ENCODE measurements around the gene DMAC2.
"Not testable (repeated sequence)": the region's sequence is repeated elsewhere in the genome, so short reads cannot be mapped to it uniquely, and the experiment has no call there.

Gene DMAC2

DNA sequence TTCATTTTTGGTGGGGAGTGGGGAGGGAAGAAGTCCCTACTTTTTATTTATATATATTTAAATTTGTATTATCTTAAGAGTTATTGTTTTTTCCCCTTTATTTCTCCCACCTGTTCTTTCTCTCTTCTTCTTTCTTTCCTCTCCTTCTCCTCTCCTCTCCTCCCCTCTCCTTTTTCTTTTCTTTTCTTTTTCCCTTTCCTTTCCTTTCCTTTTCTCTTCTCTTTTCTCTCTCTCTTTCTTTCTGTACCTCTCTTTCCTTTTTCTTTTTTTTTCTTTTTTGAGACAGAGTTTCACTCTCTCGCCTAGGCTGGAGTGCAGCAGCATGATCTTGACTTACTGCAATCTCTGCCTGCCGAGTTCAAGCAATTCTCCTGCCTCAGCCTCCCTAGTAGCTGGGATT, 40.2 kb downstream of the DMAC2 start:
- H3K36me3 Mint-ChIP-seq: peaks cover 4% of the 10 kb centered on the region
- no peaks in the 10 kb centered on the region for H3K9me3 Mint-ChIP-seq
- peaks cover 51% of the 10 kb centered on the region for H3K4me1 Mint-ChIP-seq
- no peaks in the 10 kb centered on the region for H3K27me3 Mint-ChIP-seq
- H3K27ac Mint-ChIP-seq: no peak overlapping the region
- H3K4me3 Mint-ChIP-seq: peak overlapping the region; percentile 69

GRCh38 chr19:41399091-41399490, 40.6 kb downstream of the DMAC2 start:
- Mint-ChIP-seq H3K9me3 (no peaks in the 10 kb centered on the region), H3K4me1 (peaks cover 51% of the 10 kb centered on the region), H3K27ac (no peak overlapping the region), H3K4me3 (peak overlapping the region; percentile 99), H3K36me3 (peaks cover 4% of the 10 kb centered on the region), H3K27me3 (no peaks in the 10 kb centered on the region)

- H3K4me3 Mint-ChIP-seq: peak overlapping the region; percentile 99
- H3K27me3 Mint-ChIP-seq: no peaks in the 10 kb centered on the region
- peaks cover 4% of the 10 kb centered on the region for H3K36me3 Mint-ChIP-seq
- no peaks in the 10 kb centered on the region for H3K9me3 Mint-ChIP-seq
- peak overlapping the region; percentile 99 for H3K27ac Mint-ChIP-seq
- peaks cover 50% of the 10 kb centered on the region for H3K4me1 Mint-ChIP-seq
Measured at GRCh38 chr19:41398598-41398997, 41.1 kb downstream of the DMAC2 start.

GRCh38 chr19:41398050-41398418, 41.7 kb downstream of the DMAC2 start:
- H3K9me3 Mint-ChIP-seq: no peaks in the 10 kb centered on the region
- no peaks in the 10 kb centered on the region for H3K27me3 Mint-ChIP-seq
- peaks cover 48% of the 10 kb centered on the region for H3K4me1 Mint-ChIP-seq

DNA sequence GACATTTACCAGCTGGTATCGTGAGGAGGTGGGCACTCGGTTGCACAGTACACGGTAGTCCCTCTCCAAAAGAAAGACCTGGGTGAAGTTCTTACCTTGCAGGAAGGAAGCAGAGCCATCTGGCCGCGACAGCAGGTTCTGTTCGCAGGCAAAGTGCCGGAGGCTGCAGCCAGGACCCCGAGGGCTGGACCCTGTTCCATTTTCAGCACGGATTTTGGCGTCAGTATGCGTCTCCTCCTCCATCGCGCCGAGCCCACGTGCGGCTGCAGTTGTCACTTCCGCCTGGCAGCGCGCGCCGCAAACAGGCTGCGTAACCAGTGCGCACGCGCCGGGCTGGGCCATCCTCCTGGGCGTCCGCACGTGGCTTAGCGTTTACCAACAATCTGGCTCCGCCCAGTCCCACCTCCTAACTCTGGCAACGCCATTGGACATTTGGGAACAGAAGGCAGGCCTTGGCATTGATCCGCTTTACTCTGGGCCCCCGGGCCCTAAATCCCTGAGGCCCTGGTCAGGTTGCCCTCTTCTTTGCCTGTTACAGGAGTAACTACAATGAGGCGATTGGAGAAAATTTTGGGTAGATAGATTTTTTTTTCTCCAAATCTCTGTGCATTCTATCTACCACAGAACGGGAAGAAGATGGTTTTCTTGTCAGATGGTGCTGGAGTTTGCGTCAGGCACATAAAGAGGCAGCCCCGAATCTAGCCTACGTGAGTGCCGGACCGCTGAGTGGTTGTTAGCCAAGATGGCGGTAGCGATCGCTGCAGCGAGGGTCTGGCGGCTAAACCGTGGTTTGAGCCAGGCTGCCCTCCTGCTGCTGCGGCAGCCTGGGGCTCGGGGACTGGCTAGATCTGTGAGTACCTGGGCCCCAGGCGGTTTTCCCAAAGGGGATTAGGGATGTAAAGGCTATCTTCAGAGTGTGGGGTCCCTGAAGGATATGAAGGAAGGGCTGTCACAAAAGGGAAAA, 42.3 kb downstream of the DMAC2 start, which contains the start of the genes BCKDHA and EXOSC5:
Gene BCKDHA, plus strand, starts transcription at position 733 of the 964 bp plus-strand sequence. Its CDS starts 10 bp downstream, at position 743.
Gene EXOSC5, minus strand, starts transcription at position 274 of the 964 bp plus-strand sequence. Its CDS starts 31 bp downstream, at position 243.
- Mint-ChIP-seq H3K27me3 (no peaks in the 10 kb centered on the region), H3K36me3 (peaks cover 5% of the 10 kb centered on the region), H3K4me1 (peaks cover 48% of the 10 kb centered on the region), H3K4me3 (peak within 1 kb of the TSS; percentile 99), H3K27ac (peak within 1 kb of the TSS; percentile 99), H3K9me3 (no peaks in the 10 kb centered on the region)

More at GRCh38 chr19:41398050-41398418, 41.7 kb downstream of the DMAC2 start:
- peak overlapping the region; percentile 99 for H3K4me3 Mint-ChIP-seq
- peaks cover 4% of the 10 kb centered on the region for H3K36me3 Mint-ChIP-seq
- peak overlapping the region; percentile 99 for H3K27ac Mint-ChIP-seq

GRCh38 chr19:41395355-41395754, 44.4 kb downstream of the DMAC2 start:
- Mint-ChIP-seq H3K4me1 (peaks cover 36% of the 10 kb centered on the region), H3K4me3 (peak overlapping the region; percentile 99), H3K27ac (no peak overlapping the region), H3K27me3 (no peaks in the 10 kb centered on the region), H3K36me3 (peaks cover 4% of the 10 kb centered on the region), H3K9me3 (no peaks in the 10 kb centered on the region)

GRCh38 chr19:41392775-41393174, 46.9 kb downstream of the DMAC2 start:
- Mint-ChIP-seq H3K9me3 (no peaks in the 10 kb centered on the region), H3K27ac (no peak overlapping the region), H3K4me3 (no peak overlapping the region), H3K27me3 (no peaks in the 10 kb centered on the region), H3K36me3 (peaks cover 6% of the 10 kb centered on the region), H3K4me1 (peaks cover 17% of the 10 kb centered on the region)

- H3K9me3 Mint-ChIP-seq: no peaks in the 10 kb centered on the region
- H3K36me3 Mint-ChIP-seq: peaks cover 6% of the 10 kb centered on the region
Measured at GRCh38 chr19:41391618-41392017, 48.1 kb downstream of the DMAC2 start.

DNA sequence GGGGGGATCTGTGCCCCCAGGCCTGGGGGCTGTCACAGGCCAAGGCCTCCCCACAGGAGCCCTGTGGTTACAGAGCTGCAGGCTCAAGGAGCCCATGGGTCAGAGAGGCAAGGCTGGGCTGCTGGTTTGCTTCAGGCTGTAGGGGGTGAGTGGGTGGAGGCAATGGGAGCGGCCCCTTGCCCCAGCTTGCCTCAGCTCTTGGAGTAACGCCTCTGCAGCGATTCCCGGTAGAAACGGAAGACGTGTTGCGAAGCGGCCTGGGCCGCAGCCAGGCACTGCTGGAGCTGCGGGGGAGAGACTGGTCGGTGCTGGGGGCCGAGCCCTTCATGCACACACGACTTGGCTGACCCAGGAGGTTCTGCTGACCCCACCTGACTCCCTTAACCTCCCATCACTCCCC, 53.3 kb downstream of the DMAC2 start:
- no peaks in the 10 kb centered on the region for H3K4me1 Mint-ChIP-seq
- no peak overlapping the region for H3K27ac Mint-ChIP-seq
- H3K36me3 Mint-ChIP-seq: peaks cover 7% of the 10 kb centered on the region
- no peaks in the 10 kb centered on the region for H3K9me3 Mint-ChIP-seq
- no peaks in the 10 kb centered on the region for H3K27me3 Mint-ChIP-seq
- no peak overlapping the region for H3K4me3 Mint-ChIP-seq

More at GRCh38 chr19:41391618-41392017, 48.1 kb downstream of the DMAC2 start:
- no peak overlapping the region for H3K4me3 Mint-ChIP-seq
- H3K27ac Mint-ChIP-seq: no peak overlapping the region
- H3K27me3 Mint-ChIP-seq: no peaks in the 10 kb centered on the region
- H3K4me1 Mint-ChIP-seq: peaks cover 15% of the 10 kb centered on the region

DNA sequence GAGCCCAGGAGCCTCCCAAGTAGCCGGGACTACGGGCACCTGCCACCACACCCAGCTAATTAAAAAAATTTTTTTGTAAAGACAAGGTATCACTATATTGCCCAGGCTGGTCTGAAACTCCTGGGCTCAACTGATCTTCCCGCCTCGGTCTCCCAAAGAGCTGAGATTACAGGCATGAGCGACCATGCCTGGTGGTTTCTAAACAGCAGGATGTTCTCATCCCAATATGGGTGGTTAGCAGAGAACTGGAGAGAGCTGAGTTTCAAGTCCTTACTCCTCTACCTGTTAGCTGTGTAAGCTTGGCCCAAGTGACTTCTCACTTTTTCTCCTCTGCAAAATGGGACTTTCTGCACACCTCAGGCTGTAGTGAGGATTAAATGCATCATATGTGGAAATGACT, 55.4 kb downstream of the DMAC2 start:
- Mint-ChIP-seq H3K9me3 (no peaks in the 10 kb centered on the region), H3K27me3 (no peaks in the 10 kb centered on the region), H3K27ac (no peak overlapping the region), H3K36me3 (peaks cover 7% of the 10 kb centered on the region), H3K4me1 (no peaks in the 10 kb centered on the region), H3K4me3 (no peak overlapping the region)

- not testable (repeated sequence) for H3K36me3 Mint-ChIP-seq, H3K27ac Mint-ChIP-seq, H3K9me3 Mint-ChIP-seq, H3K4me3 Mint-ChIP-seq, H3K27me3 Mint-ChIP-seq
- H3K4me1 Mint-ChIP-seq: peaks cover 14% of the 10 kb centered on the region
Measured at GRCh38 chr19:41381536-41381935, 58.2 kb downstream of the DMAC2 start.
